ENCODE data around the gene NUMB.

NUMB gene

GRCh38 chr14:73237786-73238423 is 220.4 kb downstream of the NUMB start:
- no peak for DNase-seq (ENCODE audit: low read depth, low spot score)
- no peak overlapping the region for H3K27ac ChIP-seq

- no peak for DNase-seq (ENCODE audit: low read depth, low spot score)
- no peak within 1 kb of the TSS for H3K27ac ChIP-seq
These were observed 221.0 kb downstream of the NUMB start, which contains the start of gene PAPLN for GRCh38 chr14:73237219-73237785. Gene PAPLN, plus strand, starts transcription at chr14:73237506. Its CDS starts 2,273 bp downstream, at chr14:73239779.

- DNase-seq (ENCODE audit: low read depth, low spot score) = no peak
- no peak overlapping the region for H3K27ac ChIP-seq
These were observed 221.6 kb downstream of the NUMB start for GRCh38 chr14:73236752-73237218.

DNA sequence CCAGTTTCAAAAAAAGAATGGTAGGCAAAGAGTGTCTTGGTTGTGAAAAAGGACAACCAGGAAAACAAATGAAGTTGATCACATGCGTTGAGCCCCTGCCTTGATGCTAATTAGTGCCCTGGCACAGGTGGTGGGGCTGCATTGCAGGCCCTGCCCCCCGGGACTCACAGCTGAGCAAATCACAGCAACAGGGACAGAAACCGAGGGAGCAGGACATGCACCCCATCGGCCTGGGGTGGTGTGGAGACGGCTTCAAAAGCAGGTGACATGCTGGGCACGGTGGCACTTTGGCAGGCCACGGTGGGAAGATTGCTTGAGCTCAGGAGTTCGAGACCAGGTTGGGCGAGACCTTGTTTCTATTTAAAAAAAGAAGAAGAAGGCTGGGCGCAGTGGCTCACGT is 222.2 kb downstream of the NUMB start:
- no peak overlapping the region for H3K27ac ChIP-seq
- no peak for DNase-seq (ENCODE audit: low read depth, low spot score)

GRCh38 chr14:73235531-73236155 is 222.7 kb downstream of the NUMB start:
- no peak for DNase-seq (ENCODE audit: low read depth, low spot score)
- H3K27ac ChIP-seq = no peak overlapping the region

DNA sequence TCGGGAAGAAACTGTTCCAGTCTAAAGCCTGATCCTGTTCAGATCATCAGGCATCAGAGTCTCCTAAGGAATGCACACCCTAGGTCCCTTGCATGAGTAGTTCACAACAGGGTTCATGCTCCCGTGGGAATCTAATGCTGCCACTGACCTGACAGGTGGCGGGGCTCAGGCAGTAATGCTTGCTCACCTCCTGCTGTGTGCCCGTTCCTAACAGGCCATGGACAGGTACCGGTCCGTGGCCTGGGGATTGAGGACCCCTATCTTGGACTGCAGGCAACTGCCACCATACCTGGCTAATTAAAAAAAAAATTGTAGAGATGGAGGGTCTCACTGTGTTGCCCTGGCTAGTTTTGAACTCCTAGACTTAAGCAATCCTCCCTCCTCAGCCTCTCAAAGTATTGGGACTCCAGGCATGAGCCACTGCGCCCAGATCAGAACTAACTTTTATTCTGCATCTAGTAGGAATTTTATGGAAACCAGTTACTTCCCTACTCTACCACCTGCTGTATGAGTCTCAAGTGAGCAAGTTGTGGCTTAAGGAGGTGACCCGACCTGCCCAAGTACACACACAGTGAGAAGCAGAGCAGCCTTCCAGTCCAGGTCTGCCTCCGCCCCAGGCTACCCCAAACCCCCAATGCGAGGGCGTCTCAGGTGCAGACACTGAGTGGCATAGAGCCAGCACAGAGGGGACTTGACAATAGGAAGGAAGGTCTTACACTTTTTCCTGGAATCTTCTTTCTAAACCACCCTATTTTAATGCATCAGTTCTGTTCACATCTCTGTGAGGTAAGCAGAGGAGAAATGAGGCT is 223.6 kb downstream of the NUMB start:
- H3K27ac ChIP-seq = no peak overlapping the region
- DNase-seq (ENCODE audit: low read depth, low spot score) = no peak

- no peak for DNase-seq (ENCODE audit: low read depth, low spot score)
- no peak overlapping the region for H3K27ac ChIP-seq
These were observed 224.3 kb downstream of the NUMB start for GRCh38 chr14:73234029-73234428.

DNA sequence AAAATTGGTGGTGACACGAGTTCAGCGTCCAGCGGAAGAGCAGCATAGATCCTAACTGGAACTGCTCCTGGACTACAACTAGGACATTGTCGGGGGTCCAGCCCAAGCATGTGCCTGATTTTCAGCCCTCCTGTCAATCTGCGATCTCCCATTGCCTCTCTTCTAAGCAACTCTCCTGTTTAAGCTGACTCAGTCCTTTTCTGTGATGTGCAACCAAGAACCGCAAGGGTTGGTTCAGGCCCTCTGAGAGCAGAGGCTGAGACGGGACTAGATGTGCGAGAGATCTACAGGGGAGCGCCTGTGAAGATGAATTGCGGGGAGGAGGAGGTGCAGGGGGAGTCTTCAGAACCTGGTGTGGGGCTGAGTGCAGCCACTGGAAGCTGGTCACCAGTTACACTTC is 224.8 kb downstream of the NUMB start:
- no peak overlapping the region for H3K27ac ChIP-seq
- no peak for DNase-seq (ENCODE audit: low read depth, low spot score)

DNA sequence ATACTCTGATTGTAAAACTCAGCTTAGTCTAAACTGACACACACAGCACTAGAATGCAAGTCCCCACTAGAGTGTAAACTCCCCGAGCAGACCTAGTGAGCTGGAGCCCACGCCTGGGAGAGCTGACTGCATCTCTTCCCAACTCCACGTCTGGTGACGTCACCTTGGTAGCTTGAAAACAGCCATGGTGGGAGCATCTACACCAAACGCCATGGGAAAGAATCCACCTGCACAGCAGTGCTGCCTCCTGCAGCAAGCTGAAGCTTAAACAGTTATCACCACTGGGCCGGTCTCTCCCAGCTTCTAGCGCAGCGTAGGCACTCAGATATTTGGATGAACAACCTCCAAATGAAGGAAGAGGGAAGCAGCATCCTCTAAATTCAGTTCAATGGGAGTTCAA is 225.4 kb downstream of the NUMB start:
- H3K27ac ChIP-seq = no peak overlapping the region
- no peak for DNase-seq (ENCODE audit: low read depth, low spot score)

DNA sequence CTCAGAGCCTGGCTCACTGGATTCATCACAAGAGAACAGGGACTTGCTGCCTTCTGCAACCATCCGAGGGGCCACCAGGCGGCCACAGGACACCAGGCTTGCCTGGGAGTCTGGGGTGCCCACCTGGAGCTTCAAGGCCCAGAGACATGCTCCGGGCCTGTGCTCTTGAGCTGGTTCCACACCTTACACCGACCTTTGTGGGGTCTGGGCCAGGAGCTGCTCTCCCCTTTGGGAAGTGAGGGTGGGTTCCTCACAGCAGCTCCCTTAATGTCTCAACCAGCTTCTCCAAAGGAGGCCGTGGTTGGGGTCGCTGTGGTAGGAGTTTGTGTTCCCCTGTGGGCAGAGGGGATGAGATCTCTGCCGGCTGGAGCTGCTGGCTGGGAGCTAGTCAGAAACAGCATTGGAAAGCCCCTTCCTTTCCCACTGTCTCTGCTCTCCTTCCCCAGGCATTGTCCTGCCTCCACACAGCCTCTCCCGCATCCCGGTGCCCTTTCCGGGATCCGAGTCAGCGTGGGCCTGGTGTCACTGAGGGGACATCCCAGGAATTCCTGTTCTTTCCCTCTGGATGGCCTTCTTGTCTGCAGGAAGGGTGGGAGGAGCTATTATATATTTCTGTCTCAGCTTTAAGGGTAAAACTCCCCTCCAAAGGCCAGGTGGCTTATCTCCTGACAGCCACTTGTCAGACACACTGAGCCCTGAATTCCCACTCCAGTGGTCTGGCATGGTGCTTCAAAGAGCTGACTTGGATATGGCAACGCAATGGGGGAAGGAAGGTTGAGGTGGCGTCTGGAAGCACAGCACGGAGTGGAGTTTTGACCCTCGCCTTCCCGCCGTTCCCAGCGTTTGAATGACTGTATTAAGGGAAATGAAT is 226.1 kb downstream of the NUMB start:
- no peak for DNase-seq (ENCODE audit: low read depth, low spot score)
- no peak overlapping the region for H3K27ac ChIP-seq

DNA sequence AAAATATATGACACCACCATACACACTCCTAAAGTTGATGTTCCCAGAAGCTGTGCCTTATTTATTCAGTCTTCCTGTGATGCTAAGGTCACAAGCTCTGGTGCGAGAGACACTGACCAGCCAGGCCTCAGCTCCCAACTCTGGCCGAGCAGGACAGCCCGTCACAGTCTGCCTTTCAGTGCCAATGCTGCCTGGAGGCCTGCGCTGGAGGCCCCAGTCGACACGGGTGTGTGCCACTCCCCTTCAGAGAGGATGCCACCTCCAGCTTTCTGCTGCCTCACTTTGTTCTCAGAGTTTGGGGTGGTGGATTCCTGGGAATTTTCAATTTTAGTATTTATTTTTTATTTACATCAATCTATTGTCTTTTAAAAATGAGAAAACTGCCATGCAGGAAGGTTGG is 228.3 kb downstream of the NUMB start:
- no peak overlapping the region for H3K27ac ChIP-seq
- DNase-seq (ENCODE audit: low read depth, low spot score) = no peak

DNA sequence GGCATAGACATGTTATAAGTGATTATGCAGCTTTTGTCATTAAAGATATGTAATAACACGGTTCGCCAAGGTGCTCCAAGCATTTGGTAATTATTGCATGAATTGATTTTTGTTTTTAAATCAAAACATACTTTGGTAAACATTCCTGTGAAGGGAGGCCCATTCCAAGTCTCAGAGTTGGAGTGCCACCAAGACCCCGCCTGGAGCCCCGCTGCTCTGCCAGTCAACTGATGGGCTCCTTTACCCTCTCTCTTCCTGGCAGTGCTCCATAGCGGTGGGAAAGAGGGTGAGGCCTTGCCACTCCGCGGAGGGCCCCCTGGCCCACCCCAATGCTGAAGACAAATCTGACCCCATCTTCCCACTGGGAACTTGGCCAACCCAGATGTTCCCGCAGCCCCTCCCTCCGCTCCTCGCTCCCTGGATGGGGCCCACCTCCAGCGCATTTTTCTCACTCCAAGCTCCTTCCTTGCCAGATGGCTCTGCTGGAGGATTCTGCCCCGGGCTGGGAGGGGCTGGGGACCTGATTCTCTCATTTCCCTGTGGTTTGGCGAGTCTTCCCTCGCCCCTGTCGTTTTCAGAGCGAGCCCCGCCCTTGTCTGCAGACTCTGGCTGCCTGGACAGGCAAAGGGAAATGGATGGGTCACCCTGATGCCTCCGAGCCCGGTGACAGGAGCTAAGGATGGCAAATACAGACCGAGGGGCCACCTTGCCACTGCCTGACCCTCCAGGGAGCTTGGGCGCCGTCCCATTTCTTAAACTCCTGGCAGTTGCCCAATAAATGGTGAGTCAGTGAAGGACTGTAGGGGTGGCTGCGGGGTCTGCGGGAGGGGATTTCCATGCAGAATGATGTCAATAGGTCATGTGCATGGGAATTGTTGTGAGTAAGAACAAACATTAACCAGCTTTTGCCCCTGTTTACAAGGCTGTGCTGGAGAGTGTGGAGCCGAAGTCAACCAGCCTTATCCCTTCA is 230.2 kb downstream of the NUMB start:
- DNase-seq (ENCODE audit: low read depth, low spot score) = peak; percentile 45
- no peak overlapping the region for H3K27ac ChIP-seq

DNA sequence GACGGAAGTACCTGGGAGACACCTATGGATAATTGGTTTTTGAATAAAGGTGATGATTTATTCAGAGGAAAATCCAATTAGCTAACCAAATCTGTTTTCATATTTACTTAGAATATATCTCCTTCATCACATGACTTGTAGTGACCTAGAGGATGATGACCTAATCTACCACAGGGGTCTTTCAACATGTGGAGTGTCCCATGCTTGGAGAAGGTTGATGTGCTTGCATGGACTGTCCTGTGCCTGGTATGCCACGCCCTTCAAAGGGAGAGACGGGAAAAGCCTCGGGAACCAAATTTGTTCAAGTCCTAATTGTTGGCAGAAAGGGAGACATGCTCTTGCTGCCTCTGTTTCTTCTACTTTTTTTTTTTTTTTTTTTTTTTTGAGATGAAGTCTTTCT is 232.8 kb downstream of the NUMB start:
- no peak for DNase-seq (ENCODE audit: low read depth, low spot score)
- H3K27ac ChIP-seq = no peak overlapping the region

Measured in epithelial cell of prostate (primary cell).